Measurements from ENCODE around the gene TMEM203. TPM values are rescaled to one million over a fixed set of nuclear protein-coding genes. Genes with fewer than 3 reads are reported as not detected.

TMEM203 gene
- total RNA-seq, 1 donor from 2014 or later, result 41.2 TPM

DNA sequence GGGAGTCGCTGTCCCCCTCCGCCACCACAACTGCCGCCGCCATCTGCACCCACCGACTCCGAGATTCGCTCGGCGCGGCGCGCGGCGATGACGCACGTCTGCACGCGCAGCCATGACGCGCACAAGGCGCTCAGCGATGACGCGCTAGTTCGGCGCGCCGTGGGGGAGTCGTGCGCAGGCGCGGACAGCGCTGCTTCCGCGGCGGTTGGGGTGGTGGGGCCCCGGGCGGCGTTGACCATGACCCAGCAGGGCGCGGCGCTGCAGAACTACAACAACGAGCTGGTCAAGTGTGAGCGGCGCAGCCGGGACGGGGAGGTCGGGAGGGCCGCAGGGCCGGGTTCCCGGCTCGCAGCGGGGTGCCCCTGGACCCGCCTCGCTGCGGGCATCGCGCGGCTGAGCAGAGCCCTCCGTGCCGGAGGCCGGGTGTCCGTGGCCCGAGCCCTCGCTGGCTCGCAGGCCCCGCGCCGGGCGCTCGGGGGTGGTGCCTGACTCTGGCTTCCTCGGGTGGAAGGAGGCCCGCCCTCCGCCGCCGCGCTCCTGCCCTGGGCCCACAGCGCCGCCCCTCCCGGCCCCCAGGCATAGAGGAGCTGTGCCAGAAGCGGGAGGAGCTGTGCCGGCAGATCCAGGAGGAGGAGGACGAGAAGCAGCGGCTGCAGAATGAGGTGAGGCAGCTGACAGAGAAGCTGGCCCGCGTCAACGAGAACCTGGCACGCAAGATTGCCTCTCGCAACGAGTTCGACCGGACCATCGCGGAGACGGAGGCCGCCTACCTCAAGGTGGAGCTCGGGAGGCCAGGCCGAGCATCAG, 16.8 kb downstream of the TMEM203 start, which contains the start of the genes ANAPC2 and SSNA1:
Gene ANAPC2 (minus strand): TSS at position 71 of the 807 bp plus-strand sequence. CDS start 28 bp downstream, at position 43.
Gene SSNA1 (plus strand): TSS at position 187 of the 807 bp plus-strand sequence. CDS start 51 bp downstream, at position 238.
- Mint-ChIP-seq H3K27ac (ENCODE audit: unreplicated experiment) (peak within 1 kb of the TSS; percentile 95), H3K9me3 (ENCODE audit: unreplicated experiment) (no peaks in the 10 kb centered on the region), H3K4me1 (ENCODE audit: unreplicated experiment) (peaks cover 35% of the 10 kb centered on the region), H3K36me3 (ENCODE audit: unreplicated experiment) (peaks cover 14% of the 10 kb centered on the region), H3K4me3 (ENCODE audit: unreplicated experiment) (peak within 1 kb of the TSS; percentile 91), H3K27me3 (ENCODE audit: unreplicated experiment) (no peaks in the 10 kb centered on the region)
- TF ChIP-seq, protein P1, sequence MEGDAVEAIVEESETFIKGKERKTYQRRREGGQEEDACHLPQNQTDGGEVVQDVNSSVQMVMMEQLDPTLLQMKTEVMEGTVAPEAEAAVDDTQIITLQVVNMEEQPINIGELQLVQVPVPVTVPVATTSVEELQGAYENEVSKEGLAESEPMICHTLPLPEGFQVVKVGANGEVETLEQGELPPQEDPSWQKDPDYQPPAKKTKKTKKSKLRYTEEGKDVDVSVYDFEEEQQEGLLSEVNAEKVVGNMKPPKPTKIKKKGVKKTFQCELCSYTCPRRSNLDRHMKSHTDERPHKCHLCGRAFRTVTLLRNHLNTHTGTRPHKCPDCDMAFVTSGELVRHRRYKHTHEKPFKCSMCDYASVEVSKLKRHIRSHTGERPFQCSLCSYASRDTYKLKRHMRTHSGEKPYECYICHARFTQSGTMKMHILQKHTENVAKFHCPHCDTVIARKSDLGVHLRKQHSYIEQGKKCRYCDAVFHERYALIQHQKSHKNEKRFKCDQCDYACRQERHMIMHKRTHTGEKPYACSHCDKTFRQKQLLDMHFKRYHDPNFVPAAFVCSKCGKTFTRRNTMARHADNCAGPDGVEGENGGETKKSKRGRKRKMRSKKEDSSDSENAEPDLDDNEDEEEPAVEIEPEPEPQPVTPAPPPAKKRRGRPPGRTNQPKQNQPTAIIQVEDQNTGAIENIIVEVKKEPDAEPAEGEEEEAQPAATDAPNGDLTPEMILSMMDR (IDR thresholded peaks at IDR 0.05), result peak; percentile 41
- DNase-seq (ENCODE audit: extremely low spot score, unreplicated experiment), result peak; percentile 98

DNA sequence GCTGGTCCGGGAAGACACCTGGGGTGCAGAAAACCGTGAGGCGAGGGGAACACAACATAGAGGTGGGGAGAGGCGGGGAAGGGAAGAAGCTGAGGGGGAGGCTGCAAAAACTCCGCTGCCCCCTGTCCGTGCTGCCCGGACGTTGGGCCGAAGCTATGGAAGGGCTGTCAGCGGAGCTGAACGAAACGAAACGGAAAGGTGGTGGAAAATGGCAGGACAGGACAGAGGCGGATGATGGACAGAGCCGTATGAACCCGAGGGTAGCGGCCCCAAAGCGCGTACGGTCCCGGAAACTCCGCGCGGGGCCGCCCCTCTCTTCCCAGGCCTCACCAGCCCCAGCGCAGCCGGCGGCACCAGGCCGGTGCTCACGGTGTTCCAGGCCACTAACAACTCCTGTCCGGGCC, 17.4 kb downstream of the TMEM203 start:
- peaks cover 14% of the 10 kb centered on the region for H3K36me3 Mint-ChIP-seq (ENCODE audit: unreplicated experiment)
- H3K9me3 Mint-ChIP-seq (ENCODE audit: unreplicated experiment), result no peaks in the 10 kb centered on the region
- H3K4me3 Mint-ChIP-seq (ENCODE audit: unreplicated experiment), result peak overlapping the region; percentile 89
- peaks cover 32% of the 10 kb centered on the region for H3K4me1 Mint-ChIP-seq (ENCODE audit: unreplicated experiment)
- TF ChIP-seq, protein P1 (IDR thresholded peaks at IDR 0.05), result no peak
- DNase-seq (ENCODE audit: extremely low spot score, unreplicated experiment), result no peak
- no peaks in the 10 kb centered on the region for H3K27me3 Mint-ChIP-seq (ENCODE audit: unreplicated experiment)
- H3K27ac Mint-ChIP-seq (ENCODE audit: unreplicated experiment), result peak overlapping the region; percentile 82

DNA sequence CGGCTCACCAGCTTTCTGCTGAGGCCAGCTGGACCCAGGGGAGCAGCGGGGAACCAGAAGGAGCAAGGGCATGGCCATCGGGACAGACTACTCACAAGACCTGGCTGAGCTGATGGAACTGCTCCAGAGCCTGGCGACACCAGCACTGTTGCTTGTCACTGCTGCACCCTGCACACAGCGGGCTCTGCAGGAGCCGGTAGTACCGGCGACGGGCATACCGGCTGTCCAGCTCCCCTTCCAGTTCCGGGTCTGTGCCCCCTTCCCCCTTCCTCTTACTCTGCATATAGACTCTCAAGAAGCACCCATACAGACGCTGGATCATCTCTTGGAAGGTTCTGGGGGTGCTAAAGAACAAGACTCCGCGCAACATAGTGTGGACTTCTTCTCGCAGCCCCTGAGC, 18.1 kb downstream of the TMEM203 start:
- no peak for DNase-seq (ENCODE audit: extremely low spot score, unreplicated experiment)
- Mint-ChIP-seq H3K36me3 (ENCODE audit: unreplicated experiment) (peaks cover 14% of the 10 kb centered on the region), H3K9me3 (ENCODE audit: unreplicated experiment) (no peaks in the 10 kb centered on the region), H3K27ac (ENCODE audit: unreplicated experiment) (peak overlapping the region; percentile 82), H3K27me3 (ENCODE audit: unreplicated experiment) (no peaks in the 10 kb centered on the region), H3K4me3 (ENCODE audit: unreplicated experiment) (peak overlapping the region; percentile 89), H3K4me1 (ENCODE audit: unreplicated experiment) (peaks cover 32% of the 10 kb centered on the region)
- TF ChIP-seq, protein P1 (IDR thresholded peaks at IDR 0.05), result no peak

DNA sequence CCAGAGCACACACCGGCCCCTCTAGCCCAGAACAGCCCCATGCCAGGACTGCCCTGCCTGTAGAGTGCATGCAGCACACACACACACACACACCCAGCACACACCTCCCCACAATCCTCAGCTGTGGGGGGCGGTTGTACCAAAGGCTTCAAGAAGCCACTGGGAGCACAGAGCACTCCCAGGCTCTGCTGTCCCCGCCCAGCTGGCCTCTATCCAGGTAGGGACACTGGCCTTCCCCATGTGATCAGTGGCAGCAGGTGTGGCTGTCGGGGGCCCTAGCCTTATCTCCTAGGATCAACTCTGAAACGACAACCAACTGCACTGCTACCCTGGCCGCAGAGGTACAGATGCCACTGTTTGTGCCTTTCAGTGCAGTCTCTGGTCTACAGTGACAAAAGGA, 19.1 kb downstream of the TMEM203 start:
- H3K36me3 Mint-ChIP-seq (ENCODE audit: unreplicated experiment), result peaks cover 18% of the 10 kb centered on the region
- TF ChIP-seq, protein P1 (IDR thresholded peaks at IDR 0.05), result no peak
- H3K4me3 Mint-ChIP-seq (ENCODE audit: unreplicated experiment), result peak overlapping the region; percentile 89
- no peaks in the 10 kb centered on the region for H3K27me3 Mint-ChIP-seq (ENCODE audit: unreplicated experiment)
- no peaks in the 10 kb centered on the region for H3K9me3 Mint-ChIP-seq (ENCODE audit: unreplicated experiment)
- DNase-seq (ENCODE audit: extremely low spot score, unreplicated experiment), result no peak
- H3K4me1 Mint-ChIP-seq (ENCODE audit: unreplicated experiment), result peaks cover 32% of the 10 kb centered on the region
- H3K27ac Mint-ChIP-seq (ENCODE audit: unreplicated experiment), result no peak overlapping the region

DNA sequence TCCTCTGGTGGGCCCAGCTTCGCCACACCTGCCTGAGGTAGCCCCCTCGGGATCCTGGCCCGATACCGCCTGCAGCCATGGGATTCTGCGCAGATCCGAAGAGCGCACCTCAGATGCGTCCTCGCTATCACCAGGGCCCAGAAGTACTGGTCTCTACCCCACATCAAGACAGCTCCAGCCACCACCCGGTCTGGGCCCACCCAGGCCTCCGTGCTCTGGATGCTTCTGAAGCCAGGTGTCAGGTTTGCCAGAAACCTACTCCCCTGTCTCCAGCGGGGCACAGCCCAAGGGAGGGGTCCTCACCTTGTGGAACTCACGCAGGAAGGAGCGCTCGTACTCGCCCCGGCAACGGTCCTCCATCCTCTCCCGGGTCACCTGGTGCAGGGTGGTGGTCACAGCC, 19.5 kb downstream of the TMEM203 start:
- H3K4me3 Mint-ChIP-seq (ENCODE audit: unreplicated experiment), result peak overlapping the region; percentile 89
- TF ChIP-seq, protein P1 (IDR thresholded peaks at IDR 0.05), result no peak
- H3K9me3 Mint-ChIP-seq (ENCODE audit: unreplicated experiment), result no peaks in the 10 kb centered on the region
- no peaks in the 10 kb centered on the region for H3K27me3 Mint-ChIP-seq (ENCODE audit: unreplicated experiment)
- H3K36me3 Mint-ChIP-seq (ENCODE audit: unreplicated experiment), result peaks cover 15% of the 10 kb centered on the region
- H3K27ac Mint-ChIP-seq (ENCODE audit: unreplicated experiment), result no peak overlapping the region
- peaks cover 32% of the 10 kb centered on the region for H3K4me1 Mint-ChIP-seq (ENCODE audit: unreplicated experiment)
- DNase-seq (ENCODE audit: extremely low spot score, unreplicated experiment), result no peak

Data from osteocyte (in vitro differentiated cells).